KMS-11 (cell line): ENCODE data around the gene GCHFR.
A peak's percentile ranks its signal among the peaks of the same experiment; 100 is the strongest.

Experiments used
- H2AFZ ChIP-seq: fragments of 200-600 bp; sonication (generic); 2 replicates; pipeline ENCODE4 v1.6.1; 2016; ENCODE audit warnings: antibody characterized with exemption, mixed run types, low read depth
- H3K27ac ChIP-seq: fragments of 200-600 bp; sonication (generic); 2 replicates; pipeline ENCODE4 v1.6.1; 2016; ENCODE audit warnings: mild to moderate bottlenecking, mixed run types
- H3K27me3 ChIP-seq: fragments of 200-600 bp; sonication (generic); 2 replicates; pipeline ENCODE4 v1.6.1; 2017; ENCODE audit warnings: mild to moderate bottlenecking, low read depth, mixed run types, moderate library complexity; ENCODE audit not compliant: insufficient read depth
- H3K36me3 ChIP-seq: fragments of 200-600 bp; sonication (generic); 2 replicates; pipeline ENCODE4 v1.6.1; 2017; ENCODE audit warnings: mild to moderate bottlenecking, mixed run types; ENCODE audit not compliant: insufficient read depth
- H3K4me1 ChIP-seq: fragments of 200-600 bp; sonication (generic); 2 replicates; pipeline ENCODE4 v1.6.1; 2016; ENCODE audit warnings: mild to moderate bottlenecking, low read depth, mixed run types; ENCODE audit not compliant: poor library complexity, severe bottlenecking
- H3K4me2 ChIP-seq: fragments of 200-600 bp; sonication (generic); 2 replicates; pipeline ENCODE4 v1.7.0; 2016; ENCODE audit warnings: mild to moderate bottlenecking, mixed run types
- H3K4me3 ChIP-seq: fragments of 200-600 bp; sonication (generic); IDR thresholded peaks from 2 replicates; pipeline ENCODE4 v1.6.1; 2017; ENCODE audit warnings: low read depth, low read length, mixed read lengths; ENCODE audit not compliant: insufficient read depth
- H3K79me2 ChIP-seq: fragments of 200-600 bp; sonication (generic); 2 replicates; pipeline ENCODE4 v1.6.1; 2016; ENCODE audit warnings: low read depth, mixed run types; ENCODE audit not compliant: insufficient read depth
- H3K9ac ChIP-seq: fragments of 200-600 bp; sonication (generic); 2 replicates; pipeline ENCODE4 v1.6.1; 2016; ENCODE audit warnings: mild to moderate bottlenecking, mixed run types
- H4K20me1 ChIP-seq: fragments of 200-600 bp; sonication (generic); 2 replicates; pipeline ENCODE4 v1.6.1; 2016; ENCODE audit warnings: mild to moderate bottlenecking, mixed run types; ENCODE audit not compliant: insufficient read depth
- TF ChIP-seq, protein P1 (sequence below): fragments of 200-600 bp; sonication (generic); conservative IDR thresholded peaks from 2 replicates; pipeline ENCODE4 v1.6.1; 2017; ENCODE audit warnings: low read depth, mild to moderate bottlenecking, antibody characterized with exemption, low read length, moderate library complexity, mixed read lengths

Gene GCHFR

DNA sequence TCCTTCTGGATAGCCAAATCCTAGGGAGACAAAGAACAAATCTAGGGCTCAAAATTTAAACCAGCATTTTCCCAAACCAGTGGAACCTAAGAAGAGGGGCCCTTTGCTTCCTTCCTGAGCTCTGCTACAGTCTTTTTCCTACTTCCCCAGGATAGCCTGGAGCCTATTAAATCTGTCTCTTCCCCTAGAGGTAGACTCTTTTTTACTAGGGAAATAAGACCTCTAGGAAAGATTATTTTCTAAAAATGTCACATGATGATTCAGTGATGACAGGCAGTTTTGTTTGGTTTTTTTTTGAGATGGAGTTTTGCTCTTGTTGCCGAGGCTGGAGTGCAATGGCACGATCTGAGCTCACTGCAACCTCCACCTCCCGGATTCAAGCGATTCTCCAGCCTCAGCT, 27.3 kb upstream of the GCHFR start:
- no peaks in the 10 kb centered on the region for H3K27me3 ChIP-seq
- no peak overlapping the region for H2AFZ ChIP-seq
- H4K20me1 ChIP-seq, result no peaks in the 10 kb centered on the region
- H3K4me1 ChIP-seq, result peaks cover 99% of the 10 kb centered on the region
- TF ChIP-seq, protein P1, sequence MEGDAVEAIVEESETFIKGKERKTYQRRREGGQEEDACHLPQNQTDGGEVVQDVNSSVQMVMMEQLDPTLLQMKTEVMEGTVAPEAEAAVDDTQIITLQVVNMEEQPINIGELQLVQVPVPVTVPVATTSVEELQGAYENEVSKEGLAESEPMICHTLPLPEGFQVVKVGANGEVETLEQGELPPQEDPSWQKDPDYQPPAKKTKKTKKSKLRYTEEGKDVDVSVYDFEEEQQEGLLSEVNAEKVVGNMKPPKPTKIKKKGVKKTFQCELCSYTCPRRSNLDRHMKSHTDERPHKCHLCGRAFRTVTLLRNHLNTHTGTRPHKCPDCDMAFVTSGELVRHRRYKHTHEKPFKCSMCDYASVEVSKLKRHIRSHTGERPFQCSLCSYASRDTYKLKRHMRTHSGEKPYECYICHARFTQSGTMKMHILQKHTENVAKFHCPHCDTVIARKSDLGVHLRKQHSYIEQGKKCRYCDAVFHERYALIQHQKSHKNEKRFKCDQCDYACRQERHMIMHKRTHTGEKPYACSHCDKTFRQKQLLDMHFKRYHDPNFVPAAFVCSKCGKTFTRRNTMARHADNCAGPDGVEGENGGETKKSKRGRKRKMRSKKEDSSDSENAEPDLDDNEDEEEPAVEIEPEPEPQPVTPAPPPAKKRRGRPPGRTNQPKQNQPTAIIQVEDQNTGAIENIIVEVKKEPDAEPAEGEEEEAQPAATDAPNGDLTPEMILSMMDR, result no peak
- peak overlapping the region; percentile 28; the same call in 1 of the 2 replicates for H3K27ac ChIP-seq
- no peak overlapping the region for H3K9ac ChIP-seq
- H3K4me2 ChIP-seq, result peak overlapping the region; percentile 21; the same call in 1 of the 2 replicates
- H3K4me3 ChIP-seq, result no peak overlapping the region
- H3K36me3 ChIP-seq, result peaks cover 9% of the 10 kb centered on the region; the same call in 1 of the 2 replicates
- H3K79me2 ChIP-seq, result no peaks in the 10 kb centered on the region; the same call in 1 of the 2 replicates

DNA sequence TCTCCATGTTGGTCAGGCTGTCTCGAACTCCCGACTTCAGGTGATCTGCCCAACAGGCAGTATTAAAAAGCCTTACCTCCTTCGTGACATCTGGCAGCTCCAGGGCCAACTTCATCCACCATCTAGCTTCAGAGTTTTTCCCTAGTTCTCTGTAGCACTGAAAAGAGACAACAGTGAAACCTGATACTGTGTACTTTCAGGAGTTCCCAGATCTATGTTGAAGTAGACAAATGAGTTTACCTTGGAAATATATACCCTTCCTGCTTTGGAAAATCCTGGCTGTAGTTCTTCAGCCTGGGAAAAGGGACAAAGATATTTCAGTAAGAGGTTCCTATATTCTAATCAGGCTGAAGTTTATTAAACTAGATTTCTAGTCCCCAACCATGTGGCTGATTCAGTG, 26.8 kb upstream of the GCHFR start:
- Histone ChIP-seq H3K27me3 (no peaks in the 10 kb centered on the region), H3K4me3 (no peak overlapping the region), H3K4me1 (peaks cover 99% of the 10 kb centered on the region), H3K9ac (no peak overlapping the region), H3K4me2 (peak overlapping the region; percentile 5; the same call in 1 of the 2 replicates), H3K36me3 (peaks cover 9% of the 10 kb centered on the region; the same call in 1 of the 2 replicates), H3K27ac (peak overlapping the region; percentile 28; the same call in 1 of the 2 replicates), H3K79me2 (no peaks in the 10 kb centered on the region; the same call in 1 of the 2 replicates), H4K20me1 (no peaks in the 10 kb centered on the region), H2AFZ (no peak overlapping the region)
- TF ChIP-seq, protein P1, result no peak

DNA sequence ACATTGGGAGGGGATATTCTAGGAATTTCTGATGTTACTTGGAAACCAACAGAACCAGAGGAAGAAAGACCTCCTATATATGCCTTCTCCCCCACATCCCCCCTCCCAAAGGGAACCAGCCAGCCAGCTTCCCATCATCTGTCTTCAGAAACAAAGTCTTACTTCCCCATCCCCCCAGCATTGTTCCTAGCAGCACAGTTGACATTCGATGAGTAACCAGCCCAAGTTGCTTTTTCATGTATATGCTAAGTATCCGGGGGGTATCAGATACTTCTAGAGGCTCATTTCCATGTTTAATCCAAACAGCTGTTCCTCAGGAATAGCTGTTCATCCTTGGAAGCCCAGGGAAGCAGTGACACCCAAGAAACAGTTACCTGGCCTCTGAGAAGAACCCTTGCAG, 24.8 kb upstream of the GCHFR start:
- Histone ChIP-seq H3K27me3 (no peaks in the 10 kb centered on the region), H4K20me1 (no peaks in the 10 kb centered on the region), H3K27ac (no peak overlapping the region; the same call in 1 of the 2 replicates), H3K4me1 (peaks cover 100% of the 10 kb centered on the region), H3K4me3 (no peak overlapping the region), H3K9ac (no peak overlapping the region), H3K36me3 (peaks cover 9% of the 10 kb centered on the region; the same call in 1 of the 2 replicates), H3K79me2 (no peaks in the 10 kb centered on the region; the same call in 1 of the 2 replicates), H3K4me2 (no peak overlapping the region; the same call in 1 of the 2 replicates), H2AFZ (no peak overlapping the region)
- TF ChIP-seq, protein P1, result no peak

DNA sequence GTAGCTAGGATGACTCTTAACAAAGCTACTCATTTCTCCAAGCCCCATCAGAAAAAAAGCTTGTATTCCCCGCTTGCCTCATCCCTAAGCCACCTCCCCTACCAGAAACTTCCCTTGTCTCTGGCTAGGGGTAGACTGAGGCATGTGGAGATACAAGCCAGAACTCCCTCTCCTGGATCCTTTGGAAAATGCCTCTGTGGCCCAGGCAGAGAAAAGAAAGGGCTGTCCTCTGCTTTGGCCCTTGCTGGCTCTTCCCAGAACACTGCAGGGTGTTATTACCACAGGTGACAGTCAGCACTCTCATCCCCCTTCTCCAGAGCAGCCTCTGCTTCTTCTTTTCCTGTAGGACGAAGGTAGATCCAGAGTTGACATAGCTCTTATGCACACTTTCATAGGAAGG, 24.0 kb upstream of the GCHFR start:
- no peak overlapping the region; the same call in 1 of the 2 replicates for H3K27ac ChIP-seq
- no peak overlapping the region for H2AFZ ChIP-seq
- peaks cover 100% of the 10 kb centered on the region for H3K4me1 ChIP-seq
- no peak overlapping the region for H3K4me2 ChIP-seq
- no peaks in the 10 kb centered on the region for H3K79me2 ChIP-seq
- no peaks in the 10 kb centered on the region for H3K27me3 ChIP-seq
- no peak overlapping the region for H3K9ac ChIP-seq
- TF ChIP-seq, protein P1, result no peak
- H4K20me1 ChIP-seq, result no peaks in the 10 kb centered on the region
- no peak overlapping the region for H3K4me3 ChIP-seq
- H3K36me3 ChIP-seq, result peaks cover 8% of the 10 kb centered on the region; the same call in 1 of the 2 replicates
